Tibial nerve (tissue), 4 donors: Measurements from ENCODE around the gene ZNF565. TPM values are rescaled to one million over a fixed set of nuclear protein-coding genes. Genes with fewer than 3 reads are reported as not detected.

Source experiments
- DNase-seq, 2 donors: peaks; one replicate each; pipeline ENCODE4 v3.0.0-alpha.2; 2019; ENCODE audit warnings: low spot score in 2 of 2
- H3K27ac ChIP-seq, 4 donors: fragments of 200-600 bp; sonication (generic) in 3 of 4; one replicate each; pipeline ENCODE4 v1.5.1; 2017 to 2019; ENCODE audit warnings: mild to moderate bottlenecking in 1 of 4
- H3K27me3 ChIP-seq, 2 donors: fragments of 200-600 bp; sonication (generic) in 1 of 2; one replicate each; pipeline versions ENCODE4 v1.5.1 to v1.6.0; 2017 to 2019
- H3K36me3 ChIP-seq, 3 donors: fragments of 200-600 bp; sonication (generic); one replicate each; pipeline ENCODE4 v1.5.1; 2018 to 2019
- H3K4me1 ChIP-seq, 4 donors: fragments of 200-600 bp; sonication (generic) in 3 of 4; one replicate each; pipeline ENCODE4 v1.5.1; 2017 to 2019
- H3K4me3 ChIP-seq, 4 donors: fragments of 200-600 bp; sonication (generic) in 3 of 4; one replicate each; pipeline ENCODE4 v1.5.1; 2017 to 2019; ENCODE audit warnings: mild to moderate bottlenecking in 1 of 4, moderate library complexity in 1 of 4
- H3K9me3 ChIP-seq, 4 donors: fragments of 200-600 bp; sonication (generic) in 3 of 4; one replicate each; pipeline ENCODE4 v1.5.1; 2017 to 2019
- CTCF ChIP-seq, 5 experiments: fragments of 200-600 bp in 3 of 5; fragments of 450-650 bp in 2 of 5; sonication (generic) in 3 of 5; IDR thresholded peaks; one replicate each; pipeline ENCODE4 v1.5.1; 2016 to 2019; ENCODE audit warnings: antibody characterized with exemption in 5 of 5, mild to moderate bottlenecking in 3 of 5, moderate library complexity in 2 of 5
- EP300 ChIP-seq, 2 donors: sonication (generic); formaldehyde crosslinking; IDR thresholded peaks; one replicate each; pipeline ENCODE4 v1.6.1; 2017; ENCODE audit warnings: antibody characterized with exemption in 2 of 2, mild to moderate bottlenecking in 1 of 2
- POLR2A ChIP-seq, 2 donors: fragments of 450-650 bp; IDR thresholded peaks; one replicate each; pipeline ENCODE4 v1.6.1; 2017; ENCODE audit warnings: antibody characterized with exemption in 2 of 2, mild to moderate bottlenecking in 2 of 2, moderate library complexity in 2 of 2
- WGBS, 2 donors: methylation state at CpG; one replicate each; pipeline ENCODE4 v1.1.5; 2018; 5-methylcytosine and 5-hydroxymethylcytosine counted together
- total RNA-seq, 4 donors: library from RNA; depleted of rRNA; stranded (reverse); fragments of >200 nt; gene quantifications; one replicate each; pipeline ENCODE4 v1.1.0, GENCODE V29; 2016

Gene ZNF565
- total RNA-seq, 4 donors from 2014 or later = 4.8 to 9.6 (median 6.9) TPM

DNA sequence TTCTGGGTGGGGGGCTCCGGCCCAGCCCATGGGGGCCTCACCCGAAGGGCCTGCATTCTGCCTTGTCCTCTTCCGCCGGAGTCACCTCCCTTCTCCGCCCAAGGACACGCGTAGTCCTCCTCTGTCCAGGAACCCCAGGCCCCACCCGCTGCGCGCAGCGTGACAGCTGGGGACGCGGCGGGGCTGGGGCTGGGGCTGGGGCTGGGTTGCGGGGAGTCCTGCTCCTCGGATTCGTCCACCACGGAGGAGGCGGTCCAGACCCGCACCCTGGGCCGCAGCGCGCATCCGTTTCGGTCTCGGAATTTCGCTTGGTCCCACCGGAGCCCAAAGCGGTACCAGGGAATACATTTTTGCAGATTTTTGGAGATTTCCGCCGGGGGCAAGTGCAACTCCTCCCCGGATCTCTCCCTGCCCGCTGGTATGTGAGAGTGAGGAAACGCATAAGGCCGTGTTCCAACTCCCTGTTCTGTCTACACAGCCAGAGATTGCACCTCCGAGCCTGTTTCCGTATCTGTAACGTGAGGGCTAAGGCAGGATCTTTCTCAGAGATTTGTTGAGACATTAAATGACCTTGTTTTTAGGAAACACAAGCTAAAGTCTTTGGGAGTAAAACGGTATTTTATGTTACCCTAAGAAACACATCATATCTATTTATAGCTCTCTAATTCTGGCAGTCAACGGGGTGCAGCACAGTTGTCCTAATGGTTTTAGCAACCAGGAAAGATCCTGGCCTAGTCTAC lies 61.9 kb downstream of the ZNF565 start, which contains the start of gene COX7A1:
COX7A1 (minus strand) TSS at position 96 of the 740 bp plus-strand sequence; CDS start at position 56, 40 bp downstream.
- TF ChIP-seq POLR2A (IDR thresholded peaks at IDR 0.05) = peak in 1 of 2 donors; percentile 56
- TF ChIP-seq CTCF (IDR thresholded peaks at IDR 0.05) = no peak
- peak in 1 of 2 donors; percentile 73 for TF ChIP-seq EP300 (IDR thresholded peaks at IDR 0.05)
- DNase-seq = peak; percentile 53 to 57
- WGBS, 2 donors = 10 to 13% methylated on average over 11 to 33 of the region's 40 CpGs
- Histone ChIP-seq H3K27ac (peak within 1 kb of the TSS; percentile 90 to 98 (median 94)), H3K36me3 (peaks cover 0 to 42% (median 15%) of the 10 kb centered on the region in 3 donors), H3K4me3 (peak within 1 kb of the TSS; percentile 39 to 68 (median 54)), H3K4me1 (peaks cover 0 to 32% (median 4%) of the 10 kb centered on the region in 4 donors), H3K9me3 (no peaks in the 10 kb centered on the region), H3K27me3 (no peaks in the 10 kb centered on the region)

DNA sequence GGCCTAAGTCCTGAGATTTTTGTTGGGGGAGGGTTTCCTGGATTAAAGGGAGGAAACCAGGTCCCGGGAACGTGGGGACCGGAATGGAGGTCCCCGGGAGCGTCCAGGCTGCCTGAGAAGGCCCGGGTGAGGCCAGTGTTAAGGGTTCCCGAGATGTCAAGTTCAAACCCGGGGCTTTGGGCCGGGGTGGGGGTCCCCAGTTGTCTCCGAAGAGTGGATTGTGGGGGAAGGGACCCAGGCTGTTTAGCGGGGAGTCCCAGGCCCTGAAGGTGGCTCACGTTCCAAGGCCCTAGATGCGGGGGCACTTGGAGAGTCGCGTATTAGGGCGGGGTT lies 62.5 kb downstream of the ZNF565 start:
- DNase-seq = peak in 1 of 2 donors; percentile 18
- Histone ChIP-seq H3K27ac (peak overlapping the region; percentile 90 to 98 (median 94)), H3K36me3 (peaks cover 0 to 47% (median 20%) of the 10 kb centered on the region in 3 donors), H3K27me3 (no peaks in the 10 kb centered on the region), H3K4me3 (peak overlapping the region; percentile 39 to 68 (median 54)), H3K9me3 (no peaks in the 10 kb centered on the region), H3K4me1 (peaks cover 0 to 32% (median 4%) of the 10 kb centered on the region in 4 donors)
- no peak for TF ChIP-seq POLR2A (IDR thresholded peaks at IDR 0.05)
- no peak for TF ChIP-seq EP300 (IDR thresholded peaks at IDR 0.05)
- 24 to 33% methylated on average over 9 to 13 of the region's 16 CpGs for WGBS, 2 donors

- no peaks in the 10 kb centered on the region for H3K27me3 ChIP-seq
- H3K4me1 ChIP-seq = peaks cover 0 to 28% (median 4%) of the 10 kb centered on the region in 4 donors
- H3K27ac ChIP-seq = peak overlapping the region; percentile 90 to 98 (median 94)
- 41 to 52% methylated on average over 44 to 47 of the region's 47 CpGs for WGBS, 2 donors
- no peaks in the 10 kb centered on the region for H3K9me3 ChIP-seq
- peak; percentile 57 to 59 for DNase-seq
- peak overlapping the region; percentile 39 to 68 (median 54) for H3K4me3 ChIP-seq
- TF ChIP-seq EP300 (IDR thresholded peaks at IDR 0.05) (peak in 1 of 2 donors; percentile 70), POLR2A (IDR thresholded peaks at IDR 0.05) (peak in 1 of 2 donors; percentile 49), CTCF (IDR thresholded peaks at IDR 0.05) (no peak)
- peaks cover 4 to 53% (median 26%) of the 10 kb centered on the region in 3 donors for H3K36me3 ChIP-seq
Measured at GRCh38 chr19:36151144-36152018, 63.1 kb downstream of the ZNF565 start.

DNA sequence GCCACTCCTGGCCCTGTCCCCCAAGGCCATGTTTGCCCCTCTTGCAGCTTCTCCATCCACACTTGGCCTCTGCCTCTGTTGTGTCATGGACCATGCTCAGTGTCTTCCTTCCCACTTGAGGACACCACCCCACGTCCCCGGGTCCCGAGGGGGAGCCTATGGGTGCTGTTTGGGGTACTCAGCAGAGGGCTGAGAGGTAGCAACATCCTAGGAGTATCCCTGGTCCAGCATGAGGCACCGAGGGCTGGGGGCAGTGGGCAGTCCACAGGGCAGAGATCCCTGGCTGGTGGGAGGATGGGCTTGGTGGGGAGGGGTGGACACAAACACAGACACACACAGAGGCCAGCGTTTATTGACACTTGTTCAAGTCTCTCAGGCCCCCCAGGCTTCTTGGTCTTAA lies 63.9 kb downstream of the ZNF565 start:
- Histone ChIP-seq H3K27ac (peak overlapping the region; percentile 90 to 98 (median 94)), H3K36me3 (peaks cover 5 to 61% (median 33%) of the 10 kb centered on the region in 3 donors), H3K9me3 (no peaks in the 10 kb centered on the region), H3K27me3 (no peaks in the 10 kb centered on the region), H3K4me1 (peaks cover 0 to 28% (median 4%) of the 10 kb centered on the region in 4 donors), H3K4me3 (no peak overlapping the region)
- no peak for DNase-seq
- WGBS, 2 donors = 59 to 61% methylated on average over 5 of the region's 5 CpGs
- TF ChIP-seq CTCF (IDR thresholded peaks at IDR 0.05) (no peak), EP300 (IDR thresholded peaks at IDR 0.05) (no peak), POLR2A (IDR thresholded peaks at IDR 0.05) (no peak)

DNA sequence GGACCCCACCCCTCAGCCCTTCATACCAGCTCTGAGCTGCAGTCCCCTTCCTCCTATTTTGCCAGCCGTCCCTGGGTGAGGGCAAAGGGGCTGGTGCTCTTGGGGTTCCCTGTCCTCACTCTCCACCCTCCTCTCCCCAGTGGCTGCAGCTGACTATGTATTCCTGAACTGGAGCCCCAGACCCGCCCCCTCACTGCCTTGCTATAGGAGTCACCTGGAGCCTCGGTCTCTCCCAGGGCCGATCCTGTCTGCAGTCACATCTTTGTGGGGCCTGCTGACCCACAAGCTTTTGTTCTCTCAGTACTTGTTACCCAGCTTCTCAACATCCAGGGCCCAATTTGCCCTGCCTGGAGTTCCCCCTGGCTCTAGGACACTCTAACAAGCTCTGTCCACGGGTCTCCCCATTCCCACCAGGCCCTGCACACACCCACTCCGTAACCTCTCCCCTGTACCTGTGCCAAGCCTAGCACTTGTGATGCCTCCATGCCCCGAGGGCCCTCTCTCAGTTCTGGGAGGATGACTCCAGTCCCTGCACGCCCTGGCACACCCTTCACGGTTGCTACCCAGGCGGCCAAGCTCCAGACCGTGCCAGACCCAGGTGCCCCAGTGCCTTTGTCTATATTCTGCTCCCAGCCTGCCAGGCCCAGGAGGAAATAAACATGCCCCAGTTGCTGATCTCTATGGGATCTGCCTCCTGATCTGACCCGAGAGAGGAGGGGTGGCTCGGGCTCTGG lies 64.6 kb downstream of the ZNF565 start:
- WGBS, 2 donors = 79 to 81% methylated on average over 12 to 13 of the region's 13 CpGs
- DNase-seq = no peak
- no peak for TF ChIP-seq EP300 (IDR thresholded peaks at IDR 0.05)
- TF ChIP-seq CTCF (IDR thresholded peaks at IDR 0.05) = no peak
- TF ChIP-seq POLR2A (IDR thresholded peaks at IDR 0.05) = no peak
- Histone ChIP-seq H3K4me1 (peaks cover 0 to 28% (median 4%) of the 10 kb centered on the region in 4 donors), H3K36me3 (peaks cover 8 to 68% (median 33%) of the 10 kb centered on the region in 3 donors), H3K9me3 (no peaks in the 10 kb centered on the region), H3K27ac (peak overlapping the region in 1 of 4 donors; percentile 91), H3K4me3 (no peak overlapping the region), H3K27me3 (no peaks in the 10 kb centered on the region)
